ENCODE measurements around the gene OSBPL1A. TPM values are rescaled to one million over a fixed set of nuclear protein-coding genes. Genes with fewer than 3 reads are reported as not detected.
"Not testable (repeated sequence)": the region's sequence is repeated elsewhere in the genome, so short reads cannot be mapped to it uniquely, and the experiment has no call there.

Gene OSBPL1A
- total and polyA plus RNA-seq, 2 experiments from 2014 or later: 14.9 to 24.1 TPM

DNA sequence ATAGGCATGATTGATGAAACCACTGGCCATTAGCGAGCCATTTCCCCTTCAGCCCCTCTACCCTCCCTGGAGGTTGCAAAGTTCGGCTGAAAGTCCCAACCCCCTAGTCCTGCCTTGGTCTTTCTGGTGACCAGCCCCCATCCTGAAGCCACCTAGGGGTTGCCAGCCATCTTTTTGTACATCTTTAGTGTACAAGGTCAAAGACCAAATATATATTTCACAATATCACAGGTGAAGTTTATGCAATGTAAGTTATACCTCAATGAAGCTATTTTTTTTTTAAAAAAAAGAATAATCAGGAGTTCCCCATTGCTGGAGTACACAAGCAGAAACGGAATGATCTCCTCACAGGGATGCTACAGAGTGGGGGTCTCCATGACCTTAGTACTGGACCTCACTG lies 31.3 kb downstream of the OSBPL1A start:
- no peaks in the 10 kb centered on the region for H3K4me1 ChIP-seq (ENCODE audit: insufficient read depth)
- H3K9ac ChIP-seq: no peak overlapping the region
- no peaks in the 10 kb centered on the region for H3K79me2 ChIP-seq (ENCODE audit: insufficient read depth)
- H2AFZ ChIP-seq: no peak overlapping the region
- no peak for TF ChIP-seq EZH2phosphoT487 (IDR thresholded peaks at IDR 0.05; ENCODE audit: insufficient read depth, low read depth)
- no peak for TF ChIP-seq EZH2 (IDR thresholded peaks at IDR 0.05; ENCODE audit: insufficient read depth, poor library complexity, severe bottlenecking)
- no peak overlapping the region for H3K27ac ChIP-seq
- no peaks in the 10 kb centered on the region for H3K9me3 ChIP-seq (ENCODE audit: low read depth)
- no peak overlapping the region for H3K4me2 ChIP-seq (ENCODE audit: unreplicated experiment)
- H3K4me3 ChIP-seq: no peak overlapping the region
- WGBS, 2 experiments (ENCODE audit: low coverage in 1 of 2, low lambda C conversion rate in 2 of 2, missing lambda C conversion rate in 2 of 2): 85 to 96% methylated on average over 3 of the region's 3 CpGs
- no peaks in the 10 kb centered on the region for H3K27me3 ChIP-seq (replicated peaks; ENCODE audit: insufficient read depth)
- 0 out of 2 replicates have a peak, but pooled peaks cover 7% of the 10 kb centered on the region for H3F3A ChIP-seq (ENCODE audit: insufficient read depth)
- H3K36me3 ChIP-seq (ENCODE audit: low read depth): no peaks in the 10 kb centered on the region
- in situ Hi-C loops (cut with MboI): no loop called here
- no peaks in the 10 kb centered on the region for H4K20me1 ChIP-seq (ENCODE audit: insufficient read depth)
- H3K9me2 ChIP-seq (ENCODE audit: insufficient read depth): no peaks in the 10 kb centered on the region
- DNase-seq: no peak

DNA sequence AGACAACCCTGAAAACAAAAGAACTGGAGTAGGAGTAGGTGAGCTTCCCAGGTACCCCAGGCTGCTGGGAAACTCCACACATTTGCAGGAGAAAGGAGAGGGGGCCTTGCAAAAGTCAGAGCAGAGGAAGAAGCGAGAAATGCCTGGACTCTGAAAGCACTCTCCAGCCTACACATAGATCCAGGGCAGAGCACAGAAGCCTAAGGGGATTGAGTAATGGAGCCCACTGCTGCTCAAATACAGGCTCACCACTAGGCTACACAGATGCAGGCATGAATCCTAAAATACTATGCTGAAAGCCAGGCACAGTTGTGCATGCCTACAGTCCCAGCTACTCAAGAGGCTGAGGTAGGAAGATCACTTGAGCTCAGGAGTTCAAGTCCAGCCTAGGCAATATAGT lies 33.4 kb downstream of the OSBPL1A start:
- no peak overlapping the region for H3K4me3 ChIP-seq
- H4K20me1 ChIP-seq (ENCODE audit: insufficient read depth): no peaks in the 10 kb centered on the region
- peaks cover 4% of the 10 kb centered on the region; the same call in 1 of the 2 replicates for H3K4me1 ChIP-seq (ENCODE audit: insufficient read depth)
- H3K79me2 ChIP-seq (ENCODE audit: insufficient read depth): no peaks in the 10 kb centered on the region
- H3K4me2 ChIP-seq (ENCODE audit: unreplicated experiment): no peak overlapping the region
- no peaks in the 10 kb centered on the region for H3K36me3 ChIP-seq (ENCODE audit: low read depth)
- in situ Hi-C loops (cut with MboI): no loop called here
- H3K9ac ChIP-seq: no peak overlapping the region
- H3K27me3 ChIP-seq (replicated peaks; ENCODE audit: insufficient read depth): no peaks in the 10 kb centered on the region
- DNase-seq: no peak
- TF ChIP-seq EZH2phosphoT487 (IDR thresholded peaks at IDR 0.05; ENCODE audit: insufficient read depth, low read depth) (no peak), EZH2 (IDR thresholded peaks at IDR 0.05; ENCODE audit: insufficient read depth, poor library complexity, severe bottlenecking) (no peak)
- WGBS, 2 experiments (ENCODE audit: low coverage in 1 of 2, low lambda C conversion rate in 2 of 2, missing lambda C conversion rate in 2 of 2): 95 to 100% methylated on average over 1 of the region's 1 CpG
- no peak overlapping the region for H3K27ac ChIP-seq
- H2AFZ ChIP-seq: no peak overlapping the region
- H3K9me3 ChIP-seq (ENCODE audit: low read depth): no peaks in the 10 kb centered on the region
- H3K9me2 ChIP-seq (ENCODE audit: insufficient read depth): no peaks in the 10 kb centered on the region
- 0 out of 2 replicates have a peak, but pooled peaks cover 7% of the 10 kb centered on the region for H3F3A ChIP-seq (ENCODE audit: insufficient read depth)

DNA sequence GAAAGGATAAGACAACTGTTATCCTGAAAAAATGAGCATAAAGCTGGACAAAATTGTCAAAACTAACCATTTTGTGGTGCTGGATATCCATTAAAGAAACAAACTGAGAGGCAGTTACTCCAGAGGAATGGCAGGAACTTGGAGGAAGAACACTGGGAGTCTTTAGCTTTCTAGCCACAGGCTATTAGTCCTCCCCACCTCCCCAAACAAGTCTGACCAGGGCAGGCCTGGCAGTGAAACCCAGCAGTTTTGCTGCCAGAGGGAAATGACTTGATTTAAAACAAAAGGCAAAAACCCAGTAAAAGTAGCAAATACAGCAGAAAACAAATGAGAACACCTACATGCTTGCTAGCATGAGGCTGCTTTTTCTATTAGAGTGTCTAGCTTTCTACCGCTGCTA lies 34.9 kb downstream of the OSBPL1A start:
- no peak overlapping the region for H3K27ac ChIP-seq
- no peaks in the 10 kb centered on the region for H3K79me2 ChIP-seq (ENCODE audit: insufficient read depth)
- no peaks in the 10 kb centered on the region for H3K36me3 ChIP-seq (ENCODE audit: low read depth)
- H3K27me3 ChIP-seq (replicated peaks; ENCODE audit: insufficient read depth): no peaks in the 10 kb centered on the region
- no peak overlapping the region for H3K4me3 ChIP-seq
- H3K4me2 ChIP-seq (ENCODE audit: unreplicated experiment): no peak overlapping the region
- TF ChIP-seq EZH2phosphoT487 (IDR thresholded peaks at IDR 0.05; ENCODE audit: insufficient read depth, low read depth): no peak
- TF ChIP-seq EZH2 (IDR thresholded peaks at IDR 0.05; ENCODE audit: insufficient read depth, poor library complexity, severe bottlenecking): no peak
- no peaks in the 10 kb centered on the region for H3K9me2 ChIP-seq (ENCODE audit: insufficient read depth)
- no peaks in the 10 kb centered on the region for H3F3A ChIP-seq (ENCODE audit: insufficient read depth)
- in situ Hi-C loops (cut with MboI): no loop called here
- peaks cover 4% of the 10 kb centered on the region; the same call in 1 of the 2 replicates for H3K4me1 ChIP-seq (ENCODE audit: insufficient read depth)
- no peaks in the 10 kb centered on the region for H4K20me1 ChIP-seq (ENCODE audit: insufficient read depth)
- no peak overlapping the region for H3K9ac ChIP-seq
- 96 to 100% methylated on average over 1 of the region's 1 CpG for WGBS, 2 experiments (ENCODE audit: low coverage in 1 of 2, low lambda C conversion rate in 2 of 2, missing lambda C conversion rate in 2 of 2)
- DNase-seq: no peak
- no peaks in the 10 kb centered on the region for H3K9me3 ChIP-seq (ENCODE audit: low read depth)
- H2AFZ ChIP-seq: no peak overlapping the region

DNA sequence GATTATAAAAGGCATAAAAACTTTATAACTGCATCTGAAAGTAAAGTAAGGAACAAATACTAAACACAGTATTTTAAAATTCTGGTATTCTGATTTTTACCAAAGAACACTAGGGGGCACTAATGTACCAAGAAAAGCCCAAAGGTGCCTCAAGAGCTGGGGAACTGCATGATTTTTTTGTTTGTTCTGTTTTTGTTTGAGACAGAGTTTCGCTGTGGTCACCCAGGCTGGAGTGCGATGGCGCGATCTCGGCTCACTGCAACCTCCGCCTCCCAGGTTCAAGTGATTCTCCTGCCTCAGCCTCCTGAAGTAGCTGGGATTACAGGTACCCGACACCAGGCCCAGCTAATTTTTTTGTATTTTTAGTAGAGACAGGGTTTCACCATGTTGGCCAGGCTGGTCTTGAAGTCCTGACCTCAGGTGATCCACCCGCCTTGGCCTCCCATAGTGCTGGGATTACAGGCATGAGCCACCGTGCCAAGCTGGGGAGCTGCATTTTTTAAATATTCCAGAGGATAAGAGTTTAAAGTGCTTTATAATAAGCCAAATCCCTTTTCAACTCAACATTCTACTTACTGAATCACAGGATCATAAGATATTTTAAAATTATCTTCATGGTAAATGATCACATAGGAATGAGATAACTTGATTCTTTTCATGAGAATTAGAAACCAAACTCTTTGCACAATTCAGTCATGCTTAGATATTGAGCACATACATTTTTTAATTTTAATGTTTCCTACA lies 37.7 kb downstream of the OSBPL1A start:
- peak overlapping the region; percentile 67 for H3K9ac ChIP-seq
- in situ Hi-C loops (cut with MboI): not testable (repeated sequence)
- whole genome bisulfite sequencing, 2 experiments (ENCODE audit: low coverage in 1 of 2, low lambda C conversion rate in 2 of 2, missing lambda C conversion rate in 2 of 2): 13% methylated on average over 9 of the region's 9 CpGs

More for the DNA sequence above, 37.7 kb downstream of the OSBPL1A start:
- H4K20me1 ChIP-seq (ENCODE audit: insufficient read depth); H3K36me3 ChIP-seq (ENCODE audit: low read depth); H3K9me3 ChIP-seq (ENCODE audit: low read depth); H3K9me2 ChIP-seq (ENCODE audit: insufficient read depth); H3K27ac ChIP-seq; H3K4me1 ChIP-seq (ENCODE audit: insufficient read depth); H3F3A ChIP-seq (ENCODE audit: insufficient read depth); H3K27me3 ChIP-seq (replicated peaks; ENCODE audit: insufficient read depth); H3K79me2 ChIP-seq (ENCODE audit: insufficient read depth); H3K4me2 ChIP-seq (ENCODE audit: unreplicated experiment): not testable (repeated sequence)
- peak; percentile 75 for DNase-seq
- Histone ChIP-seq H3K4me3 (peak overlapping the region; percentile 47), H2AFZ (peak overlapping the region; percentile 85)

Data from GM23248 (cell line).